RCC 7860 (cell line): ENCODE measurements around the gene KDM4E.
"Not testable (repeated sequence)": the region's sequence is repeated elsewhere in the genome, so short reads cannot be mapped to it uniquely, and the experiment has no call there.

Source experiments
- DNase-seq: peaks from one replicate; pipeline ENCODE4 v3.0.0-alpha.2; 2015; ENCODE audit warnings: low spot score
- FAIRE-seq: peaks from 2 replicates; lab custom pipeline; 2012; peaks lifted over from hg19 to GRCh38; lab: Jason Lieb, UNC

KDM4E gene

GRCh38 chr11:95024958-95025357 lies at the start of gene KDM4E:
KDM4E (plus strand) TSS chr11:95025258; CDS start chr11:95025558, 300 bp downstream.
- DNase-seq (no peak), FAIRE-seq (no peak)

- DNase-seq (no peak), FAIRE-seq (no peak)
Measured at GRCh38 chr11:94975599-94975998, 49.5 kb upstream of the KDM4E start.

- no peak for DNase-seq
- no peak for FAIRE-seq
Measured at GRCh38 chr11:94987378-94987777, 37.7 kb upstream of the KDM4E start.

GRCh38 chr11:94988748-94989147 lies 36.3 kb upstream of the KDM4E start:
- FAIRE-seq = no peak

GRCh38 chr11:94993400-94993943 lies 31.6 kb upstream of the KDM4E start:
- FAIRE-seq (no peak), DNase-seq (no peak)

More at GRCh38 chr11:94988748-94989147, 36.3 kb upstream of the KDM4E start:
- no peak for DNase-seq

- DNase-seq = no peak
Measured at GRCh38 chr11:94997437-94997836, 27.6 kb upstream of the KDM4E start.

GRCh38 chr11:94998285-94998684 lies 26.8 kb upstream of the KDM4E start:
- FAIRE-seq (no peak), DNase-seq (no peak)

More at GRCh38 chr11:94997437-94997836, 27.6 kb upstream of the KDM4E start:
- no peak for FAIRE-seq

- no peak for DNase-seq
- FAIRE-seq = no peak
Measured at GRCh38 chr11:95003716-95004115, 21.3 kb upstream of the KDM4E start.

GRCh38 chr11:95005642-95006041 lies 19.4 kb upstream of the KDM4E start:
- DNase-seq (no peak), FAIRE-seq (no peak)

GRCh38 chr11:95011376-95011775 lies 13.7 kb upstream of the KDM4E start:
- DNase-seq = no peak
- no peak for FAIRE-seq

GRCh38 chr11:95014184-95014821 lies 10.8 kb upstream of the KDM4E start:
- FAIRE-seq (no peak), DNase-seq (no peak)

- no peak for DNase-seq
- no peak for FAIRE-seq
Measured at GRCh38 chr11:95016139-95016538, 8.9 kb upstream of the KDM4E start.

- FAIRE-seq, DNase-seq: not testable (repeated sequence)
Measured at GRCh38 chr11:95021468-95021867, 3.6 kb upstream of the KDM4E start.

GRCh38 chr11:95025594-95025993 lies 536 bp downstream of the KDM4E start:
- DNase-seq, FAIRE-seq: not testable (repeated sequence)

GRCh38 chr11:95028357-95028756 lies 3.3 kb downstream of the KDM4E start:
- no peak for FAIRE-seq
- DNase-seq = no peak

GRCh38 chr11:95033051-95033450 lies 8.0 kb downstream of the KDM4E start:
- FAIRE-seq (no peak), DNase-seq (no peak)

- no peak for DNase-seq
- FAIRE-seq = no peak
Measured at GRCh38 chr11:95035316-95035715, 10.3 kb downstream of the KDM4E start.

- not testable (repeated sequence) for FAIRE-seq, DNase-seq
Measured at GRCh38 chr11:95037356-95038035, 12.4 kb downstream of the KDM4E start.

GRCh38 chr11:95042239-95042638 lies 17.2 kb downstream of the KDM4E start:
- DNase-seq (no peak), FAIRE-seq (no peak)

- DNase-seq (no peak), FAIRE-seq (no peak)
Measured at GRCh38 chr11:95042906-95043305, 17.8 kb downstream of the KDM4E start.

- FAIRE-seq (no peak), DNase-seq (no peak)
Measured at GRCh38 chr11:95044010-95044409, 19.0 kb downstream of the KDM4E start.

- FAIRE-seq = no peak
- no peak for DNase-seq
Measured at GRCh38 chr11:95045812-95046211, 20.8 kb downstream of the KDM4E start.
